Kasumi-1 (cell line): ENCODE data around the gene COA3.

Source experiments
- DNase-seq, 2 experiments: peaks; one replicate each; lab custom pipeline; 2025; lab: John Stamatoyannopoulos, UW

The COA3 gene

GRCh38 chr17:42750739-42751344, 47.7 kb downstream of the COA3 start:
- DNase-seq, result peak; percentile 31 to 39

- no peak for DNase-seq
Measured at GRCh38 chr17:42748908-42749798, 49.4 kb downstream of the COA3 start.

GRCh38 chr17:42748202-42748907, 50.1 kb downstream of the COA3 start:
- no peak for DNase-seq
